Hepatic stellate cell (primary cell): ENCODE measurements around the gene OR2D3.
"Not testable (repeated sequence)": the region's sequence is repeated elsewhere in the genome, so short reads cannot be mapped to it uniquely, and the experiment has no call there.

Source experiments
- DNase-seq: peaks from one replicate; pipeline ENCODE4 v3.0.0; 2011; ENCODE audit warnings: low spot score

OR2D3 gene

GRCh38 chr11:6920702-6921101 is at the start of gene OR2D3:
OR2D3 (plus strand) TSS chr11:6921002; CDS start chr11:6921002, 0 bp downstream.
- no peak for DNase-seq

DNA sequence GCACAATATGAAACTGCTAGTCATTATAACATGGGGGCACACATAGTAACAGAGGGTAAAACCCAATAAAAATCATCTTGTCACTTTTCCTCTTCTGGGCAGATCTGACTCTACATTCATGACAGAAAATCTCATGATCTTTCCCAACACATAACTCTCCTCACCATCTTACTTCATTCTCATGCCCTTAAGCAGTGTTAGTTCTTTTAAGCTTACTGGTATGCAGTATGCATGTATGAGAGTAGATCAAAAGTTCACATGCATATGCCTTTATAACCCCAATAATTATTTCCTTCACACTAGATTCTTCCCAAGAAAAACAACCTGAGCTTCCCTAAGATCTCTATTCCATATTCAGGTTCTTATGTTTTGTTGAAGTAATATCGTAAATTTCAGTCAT is 49.5 kb upstream of the OR2D3 start:
- DNase-seq = no peak

GRCh38 chr11:6875761-6876160 is 45.0 kb upstream of the OR2D3 start:
- DNase-seq = no peak

DNA sequence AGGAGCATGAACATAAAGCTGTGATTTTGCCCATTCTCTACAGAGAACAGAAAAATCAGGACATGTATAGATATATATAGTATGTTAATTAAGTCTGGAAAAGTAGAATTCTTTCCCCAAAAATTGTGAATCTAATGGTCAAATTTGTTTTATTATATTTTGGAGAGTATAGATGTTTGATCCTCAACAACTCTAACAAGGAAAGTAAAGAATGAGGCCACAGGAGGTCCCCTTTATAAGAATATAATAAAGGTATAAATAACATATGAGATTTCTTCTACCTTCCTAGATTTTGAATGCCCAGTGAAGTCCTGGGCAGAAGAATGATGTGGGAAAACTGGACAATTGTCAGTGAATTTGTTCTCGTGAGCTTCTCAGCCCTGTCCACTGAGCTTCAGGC is 44.5 kb upstream of the OR2D3 start, which contains the start of gene OR10A4:
Gene OR10A4 (plus strand): TSS at position 301 of the 400 bp plus-strand sequence. CDS start 23 bp downstream, at position 324.
- no peak for DNase-seq

DNA sequence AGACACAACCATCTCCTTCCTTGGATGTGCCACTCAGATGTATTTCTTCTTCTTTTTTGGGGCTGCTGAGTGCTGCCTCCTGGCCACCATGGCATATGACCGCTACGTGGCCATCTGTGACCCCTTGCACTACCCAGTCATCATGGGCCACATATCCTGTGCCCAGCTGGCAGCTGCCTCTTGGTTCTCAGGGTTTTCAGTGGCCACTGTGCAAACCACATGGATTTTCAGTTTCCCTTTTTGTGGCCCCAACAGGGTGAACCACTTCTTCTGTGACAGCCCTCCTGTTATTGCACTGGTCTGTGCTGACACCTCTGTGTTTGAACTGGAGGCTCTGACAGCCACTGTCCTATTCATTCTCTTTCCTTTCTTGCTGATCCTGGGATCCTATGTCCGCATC is 43.9 kb upstream of the OR2D3 start:
- DNase-seq = no peak

GRCh38 chr11:6882751-6883150 is 38.1 kb upstream of the OR2D3 start:
- DNase-seq = no peak

- not testable (repeated sequence) for DNase-seq
Measured at GRCh38 chr11:6887711-6888110, 33.1 kb upstream of the OR2D3 start.

GRCh38 chr11:6888830-6889229 is 32.0 kb upstream of the OR2D3 start:
- no peak for DNase-seq

GRCh38 chr11:6889835-6890234 is 31.0 kb upstream of the OR2D3 start:
- no peak for DNase-seq

GRCh38 chr11:6892400-6892799 is 28.4 kb upstream of the OR2D3 start, which contains the start of gene OR2D2:
OR2D2 (minus strand) TSS chr11:6892500; CDS start chr11:6892500, 0 bp downstream.
- no peak for DNase-seq

- DNase-seq = no peak
Measured at GRCh38 chr11:6894097-6894496, 26.7 kb upstream of the OR2D3 start.

- no peak for DNase-seq
Measured at GRCh38 chr11:6895010-6895409, 25.8 kb upstream of the OR2D3 start.

GRCh38 chr11:6898911-6899310 is 21.9 kb upstream of the OR2D3 start:
- DNase-seq = no peak

DNA sequence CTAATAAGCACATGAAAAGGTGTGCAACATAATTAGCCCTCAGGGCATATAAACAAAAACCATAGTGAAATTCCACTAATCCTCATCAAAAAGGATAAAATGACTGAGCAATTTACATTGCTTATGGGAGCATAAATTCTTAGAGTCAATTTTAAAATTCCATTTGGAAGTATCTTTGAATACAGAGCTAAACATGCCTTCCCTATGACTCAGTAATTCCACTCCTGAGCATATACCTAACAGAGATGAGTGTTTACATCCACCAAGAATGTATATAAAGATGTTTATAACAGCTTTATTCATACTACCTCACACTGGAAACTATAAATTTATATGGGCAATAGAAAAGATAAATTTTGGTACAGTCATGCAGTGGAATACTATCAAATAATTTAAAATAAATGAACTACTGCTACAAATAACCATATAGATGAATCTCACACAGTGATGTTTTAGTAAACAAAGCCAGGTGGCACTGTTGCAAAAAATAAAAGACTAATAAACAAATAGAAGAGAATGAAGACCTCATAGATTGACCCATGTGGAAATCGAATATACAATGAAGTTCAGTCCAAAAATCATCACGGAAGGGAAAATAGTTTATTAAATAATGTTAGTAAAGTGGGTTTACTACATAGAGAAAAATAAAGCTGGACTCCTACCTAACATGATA is 20.3 kb upstream of the OR2D3 start:
- DNase-seq = no peak

GRCh38 chr11:6904804-6905203 is 16.0 kb upstream of the OR2D3 start:
- DNase-seq = not testable (repeated sequence)

GRCh38 chr11:6911378-6911777 is 9.4 kb upstream of the OR2D3 start:
- no peak for DNase-seq

DNA sequence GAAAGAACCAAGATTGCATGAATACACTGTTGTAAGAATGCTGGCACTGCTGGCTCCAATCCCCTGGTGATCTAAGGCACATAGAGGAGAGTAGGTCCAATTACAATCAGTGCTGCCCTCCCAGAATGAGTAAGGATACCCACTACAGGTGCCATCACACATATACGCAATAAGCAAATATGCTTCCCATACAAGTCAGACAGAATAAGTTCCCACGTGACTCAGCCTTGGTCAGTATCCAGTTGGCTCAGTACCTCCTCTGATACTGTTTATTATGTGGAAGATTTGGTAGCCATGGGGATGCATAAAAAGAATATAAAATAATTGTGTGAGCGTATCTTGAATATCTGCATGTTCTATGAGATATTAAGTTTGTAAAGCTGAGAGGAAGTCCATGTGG is 8.9 kb upstream of the OR2D3 start:
- no peak for DNase-seq

DNA sequence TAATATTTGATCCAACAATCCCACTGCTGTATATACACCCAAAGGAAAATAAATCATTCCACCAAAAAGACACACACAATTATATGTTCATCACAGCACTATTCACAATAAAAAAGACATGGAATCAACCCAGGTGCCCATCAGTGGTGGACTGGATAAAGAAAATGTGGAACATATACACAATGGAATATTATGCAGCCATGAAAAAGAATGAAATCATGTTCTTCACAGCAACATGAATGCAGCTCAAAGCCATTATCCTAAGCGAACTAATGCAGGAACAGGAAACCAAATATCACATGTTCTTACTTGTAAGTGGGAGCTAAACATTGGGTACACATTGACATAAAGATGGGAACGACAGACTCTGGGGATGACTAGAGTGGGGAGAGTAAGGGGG is 1.1 kb upstream of the OR2D3 start:
- DNase-seq = no peak

DNA sequence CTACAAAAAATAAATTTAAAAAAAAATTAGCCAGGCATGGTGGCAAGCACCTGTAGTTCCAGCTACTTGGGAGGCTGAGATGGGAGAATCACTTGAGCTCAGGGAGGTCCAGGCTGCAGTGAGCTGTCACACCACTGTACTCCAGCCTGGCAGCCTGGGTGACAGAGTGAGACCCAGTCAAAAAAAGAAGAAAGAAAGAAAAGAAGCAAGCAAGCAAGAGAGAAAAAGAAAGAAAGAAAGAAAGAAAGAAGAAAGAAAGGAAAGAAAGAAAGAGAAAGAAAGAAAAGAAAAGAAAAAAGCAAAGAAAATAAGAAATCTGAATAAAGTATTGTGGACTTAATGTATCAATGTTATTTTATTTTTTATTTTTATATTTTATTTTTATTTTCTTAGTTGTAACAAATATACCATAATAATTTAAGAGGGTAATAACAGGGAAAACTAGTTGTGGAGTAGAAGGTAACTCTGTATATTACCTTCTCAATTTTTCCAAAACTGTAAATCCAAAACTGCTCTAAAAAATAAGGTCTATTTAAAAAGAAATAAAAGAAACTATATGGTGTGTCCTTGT is 4.3 kb downstream of the OR2D3 start:
- DNase-seq = no peak

DNA sequence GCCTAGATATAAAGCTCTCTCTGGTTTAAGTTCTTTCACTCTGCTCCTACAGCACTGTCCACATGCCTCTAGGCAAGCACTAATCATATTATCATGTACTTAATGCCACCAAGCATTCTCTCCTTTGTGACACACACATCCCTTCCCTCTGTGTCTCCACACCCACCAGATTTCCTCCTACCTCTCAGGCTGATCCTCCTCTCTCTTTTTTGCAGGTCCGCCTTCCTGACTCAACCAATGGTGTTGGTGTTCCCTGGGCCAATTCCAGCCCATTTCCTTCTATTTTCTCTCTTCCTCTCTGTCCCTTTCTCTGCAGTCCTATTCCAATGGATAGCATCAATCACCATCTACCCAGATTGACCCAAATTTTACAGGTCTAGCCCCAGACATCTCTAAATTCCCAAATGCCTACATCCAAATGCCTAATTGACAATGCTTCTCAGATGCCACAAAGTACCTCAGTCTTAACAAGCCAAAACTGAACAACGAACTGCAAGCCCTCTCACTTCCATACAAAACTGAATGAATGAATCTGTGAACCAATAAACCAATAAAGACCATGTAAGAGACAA is 4.9 kb downstream of the OR2D3 start:
- peak; percentile 10 for DNase-seq

DNA sequence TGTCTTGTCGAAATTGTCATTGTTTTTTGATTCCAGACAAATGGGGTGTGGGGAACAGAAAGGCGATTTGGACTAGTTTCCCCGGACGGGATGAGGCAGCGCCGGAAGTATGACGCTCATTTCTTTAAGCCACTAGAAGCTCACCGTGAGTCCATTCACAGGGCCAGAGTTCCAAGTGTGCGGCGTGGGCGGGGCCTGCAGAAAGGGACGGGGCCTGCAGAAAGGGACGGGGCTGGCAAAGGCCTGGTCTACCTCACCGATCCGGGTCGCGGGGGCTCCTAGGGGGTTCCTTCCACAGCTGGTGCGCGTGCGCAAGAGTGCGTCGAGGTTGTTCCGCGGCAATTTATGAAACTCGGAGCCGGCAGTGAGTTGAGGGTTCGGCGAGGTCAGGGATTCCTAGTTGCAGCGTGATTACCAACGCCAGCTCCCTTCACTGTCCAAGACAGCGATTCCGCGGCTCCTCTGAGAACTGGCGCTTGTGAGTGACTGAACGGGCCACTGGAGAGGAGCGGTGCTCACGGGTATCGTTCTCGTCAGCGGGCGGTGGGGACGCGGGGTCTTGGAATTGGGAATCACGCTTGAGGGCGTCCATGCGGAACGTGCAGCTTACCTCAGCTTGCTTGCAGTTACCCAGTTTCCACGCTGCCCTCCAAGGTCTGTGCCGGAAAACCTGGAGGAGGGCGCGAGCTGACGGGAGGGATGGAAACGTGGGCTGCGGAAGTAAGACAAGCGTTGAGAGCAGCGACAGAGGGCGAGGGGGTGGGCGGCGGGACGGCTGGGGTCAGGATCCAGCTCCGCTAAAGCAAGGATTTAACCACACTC is 5.6 kb downstream of the OR2D3 start, which contains the start of gene ZNF215:
Gene ZNF215 (plus strand): TSS at position 219 of the 822 bp plus-strand sequence. CDS start 5,847 bp downstream, outside the sequence.
- peak; percentile 80 for DNase-seq

GRCh38 chr11:6927030-6927617 is 6.3 kb downstream of the OR2D3 start:
- no peak for DNase-seq
